Suprapubic skin (tissue), 4 donors: ENCODE results near the gene SH3BGRL2.

ENCODE experiments used
- EP300 ChIP-seq: sonication (generic); formaldehyde crosslinking; IDR thresholded peaks from one replicate; pipeline ENCODE4 v1.6.1; 2017; ENCODE audit warnings: antibody characterized with exemption
- POLR2A ChIP-seq, 2 donors: fragments of 450-650 bp; IDR thresholded peaks; one replicate each; pipeline ENCODE4 v1.6.1; 2017; ENCODE audit warnings: antibody characterized with exemption in 2 of 2, mild to moderate bottlenecking in 2 of 2, moderate library complexity in 2 of 2
- POLR2AphosphoS5 ChIP-seq, 3 donors: sonication (generic); formaldehyde crosslinking; IDR thresholded peaks; one replicate each; pipeline ENCODE4 v1.6.1; 2017; ENCODE audit warnings: antibody characterized with exemption in 3 of 3
- TF ChIP-seq, protein P1 (sequence below), 2 donors: fragments of 200-600 bp in 1 of 2; fragments of 450-650 bp in 1 of 2; sonication (generic) in 1 of 2; IDR thresholded peaks; one replicate each; pipeline ENCODE4 v1.5.1; 2016 to 2019; ENCODE audit warnings: antibody characterized with exemption in 2 of 2, mild to moderate bottlenecking in 1 of 2, moderate library complexity in 1 of 2

DNA sequence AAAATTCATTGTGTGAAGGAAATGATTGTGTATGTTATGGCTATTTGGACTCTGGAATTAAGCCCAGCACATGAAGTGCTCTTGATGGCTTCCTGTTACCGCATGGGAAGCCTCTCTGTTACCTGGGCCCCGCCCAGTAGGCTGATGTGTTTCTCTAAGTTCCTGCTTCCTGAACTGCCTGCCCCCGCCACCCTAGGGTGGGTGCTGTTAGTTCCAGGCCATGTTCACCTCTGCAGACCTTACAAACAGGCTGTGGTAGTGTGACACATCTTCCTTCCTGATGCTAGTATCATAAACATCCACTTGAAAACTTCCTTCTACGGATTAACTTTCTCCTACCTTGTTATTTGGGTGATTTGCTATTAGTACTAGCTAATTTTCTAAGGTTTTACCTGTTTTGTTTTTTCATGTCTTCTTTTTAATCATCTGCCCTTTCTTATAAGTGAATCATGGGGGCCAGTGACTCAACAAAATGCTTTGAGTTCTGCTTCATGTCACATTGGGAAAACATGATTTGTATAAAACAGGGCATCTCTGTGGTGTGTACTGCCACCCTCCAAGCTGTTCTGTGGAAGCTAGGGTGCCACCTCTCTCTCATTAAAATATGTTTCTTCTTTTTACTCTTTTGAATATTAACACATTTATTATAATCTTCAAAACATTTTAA is 40.6 kb downstream of the SH3BGRL2 start:
- TF ChIP-seq, protein P1, sequence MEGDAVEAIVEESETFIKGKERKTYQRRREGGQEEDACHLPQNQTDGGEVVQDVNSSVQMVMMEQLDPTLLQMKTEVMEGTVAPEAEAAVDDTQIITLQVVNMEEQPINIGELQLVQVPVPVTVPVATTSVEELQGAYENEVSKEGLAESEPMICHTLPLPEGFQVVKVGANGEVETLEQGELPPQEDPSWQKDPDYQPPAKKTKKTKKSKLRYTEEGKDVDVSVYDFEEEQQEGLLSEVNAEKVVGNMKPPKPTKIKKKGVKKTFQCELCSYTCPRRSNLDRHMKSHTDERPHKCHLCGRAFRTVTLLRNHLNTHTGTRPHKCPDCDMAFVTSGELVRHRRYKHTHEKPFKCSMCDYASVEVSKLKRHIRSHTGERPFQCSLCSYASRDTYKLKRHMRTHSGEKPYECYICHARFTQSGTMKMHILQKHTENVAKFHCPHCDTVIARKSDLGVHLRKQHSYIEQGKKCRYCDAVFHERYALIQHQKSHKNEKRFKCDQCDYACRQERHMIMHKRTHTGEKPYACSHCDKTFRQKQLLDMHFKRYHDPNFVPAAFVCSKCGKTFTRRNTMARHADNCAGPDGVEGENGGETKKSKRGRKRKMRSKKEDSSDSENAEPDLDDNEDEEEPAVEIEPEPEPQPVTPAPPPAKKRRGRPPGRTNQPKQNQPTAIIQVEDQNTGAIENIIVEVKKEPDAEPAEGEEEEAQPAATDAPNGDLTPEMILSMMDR (IDR thresholded peaks at IDR 0.05) = no peak
- TF ChIP-seq POLR2AphosphoS5 (IDR thresholded peaks at IDR 0.05) (no peak), EP300 (no peak), POLR2A (IDR thresholded peaks at IDR 0.05) (no peak)
